ENCODE data around the gene TCEAL4.

- TF ChIP-seq YY1 (IDR thresholded peaks at IDR 0.05) (no peak), CTCF (IDR thresholded peaks at IDR 0.05; ENCODE audit: low read depth, low read length, missing input control) (no peak), ZBTB33 (IDR thresholded peaks at IDR 0.05) (no peak), MAX (IDR thresholded peaks at IDR 0.05) (no peak)
Observed at GRCh38 chrX:103624111-103624510, 38.8 kb downstream of the TCEAL4 start.

All from liver (tissue), 2 donors.